Adrenal gland (tissue), 5 donors: ENCODE measurements around the gene GALK2.

ENCODE experiments used
- POLR2A ChIP-seq, 2 donors: fragments of 450-650 bp; IDR thresholded peaks; one replicate each; pipeline ENCODE4 v1.6.1; 2017; ENCODE audit warnings: antibody characterized with exemption in 2 of 2, mild to moderate bottlenecking in 2 of 2, moderate library complexity in 1 of 2
- TF ChIP-seq, protein P1 (sequence below), 6 experiments: fragments of 450-650 bp in 4 of 6; fragments of 200-600 bp in 2 of 6; sonication (generic) in 1 of 6; IDR thresholded peaks; 1 replicate in 5 of 6; 2 replicates in 1 of 6; pipeline versions ENCODE4 v1.5.1 to v1.8.0; 2016 to 2021; ENCODE audit warnings: antibody characterized with exemption in 6 of 6, mild to moderate bottlenecking in 2 of 6, moderate library complexity in 1 of 6
- donor health status: DM: no; HTN: no; CAD: no.

DNA sequence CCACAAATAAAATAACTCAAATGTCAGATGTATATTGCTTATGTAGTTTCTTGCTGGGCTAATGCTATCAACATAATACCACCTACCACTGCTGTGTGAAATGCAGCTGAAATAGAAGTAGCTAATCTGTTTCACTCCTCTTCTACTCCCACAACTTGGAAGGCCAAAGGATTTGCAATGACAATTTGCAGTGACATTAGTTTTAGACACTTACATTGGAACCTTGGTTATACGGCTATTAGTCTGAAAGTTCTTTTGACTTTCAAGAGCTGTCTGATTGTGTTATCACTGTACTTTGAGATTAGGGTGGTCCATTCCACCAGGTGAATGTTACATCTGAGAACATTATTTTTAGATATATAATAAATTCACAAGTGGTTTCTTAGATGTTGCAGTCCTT lies 48.1 kb upstream of the GALK2 start:
- TF ChIP-seq, protein P1, sequence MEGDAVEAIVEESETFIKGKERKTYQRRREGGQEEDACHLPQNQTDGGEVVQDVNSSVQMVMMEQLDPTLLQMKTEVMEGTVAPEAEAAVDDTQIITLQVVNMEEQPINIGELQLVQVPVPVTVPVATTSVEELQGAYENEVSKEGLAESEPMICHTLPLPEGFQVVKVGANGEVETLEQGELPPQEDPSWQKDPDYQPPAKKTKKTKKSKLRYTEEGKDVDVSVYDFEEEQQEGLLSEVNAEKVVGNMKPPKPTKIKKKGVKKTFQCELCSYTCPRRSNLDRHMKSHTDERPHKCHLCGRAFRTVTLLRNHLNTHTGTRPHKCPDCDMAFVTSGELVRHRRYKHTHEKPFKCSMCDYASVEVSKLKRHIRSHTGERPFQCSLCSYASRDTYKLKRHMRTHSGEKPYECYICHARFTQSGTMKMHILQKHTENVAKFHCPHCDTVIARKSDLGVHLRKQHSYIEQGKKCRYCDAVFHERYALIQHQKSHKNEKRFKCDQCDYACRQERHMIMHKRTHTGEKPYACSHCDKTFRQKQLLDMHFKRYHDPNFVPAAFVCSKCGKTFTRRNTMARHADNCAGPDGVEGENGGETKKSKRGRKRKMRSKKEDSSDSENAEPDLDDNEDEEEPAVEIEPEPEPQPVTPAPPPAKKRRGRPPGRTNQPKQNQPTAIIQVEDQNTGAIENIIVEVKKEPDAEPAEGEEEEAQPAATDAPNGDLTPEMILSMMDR (IDR thresholded peaks at IDR 0.05) = no peak
- no peak for TF ChIP-seq POLR2A (IDR thresholded peaks at IDR 0.05)
